IMR-90 (cell line): ENCODE measurements around the gene CABCOCO1.
A peak's percentile ranks its signal among the peaks of the same experiment; 100 is the strongest.

ENCODE experiments used
- CTCF ChIP-seq: conservative IDR thresholded peaks from 2 replicates; pipeline ENCODE4 v1.5.1; 2012; ENCODE audit warnings: mild to moderate bottlenecking, low read depth, low read length, improper control_type of control experiment
- NFE2L2 ChIP-seq: fragments of 150-350 bp; IDR thresholded peaks from 2 replicates; pipeline ENCODE4 v1.6.1; 2016; ENCODE audit warnings: low read depth, mild to moderate bottlenecking, low read length
- POLR2A ChIP-seq: IDR thresholded peaks from 2 replicates; pipeline ENCODE4 v1.6.1; 2012; ENCODE audit warnings: mild to moderate bottlenecking, low read depth, low read length
- SMC3 ChIP-seq: fragments of 150-350 bp; IDR thresholded peaks from 2 replicates; pipeline ENCODE4 v1.6.1; 2016; ENCODE audit warnings: low read depth, mild to moderate bottlenecking, antibody characterized with exemption, low read length, moderate library complexity
- USF2 ChIP-seq: fragments of 150-350 bp; IDR thresholded peaks from 2 replicates; pipeline ENCODE4 v1.6.1; 2017; ENCODE audit warnings: mild to moderate bottlenecking, antibody characterized with exemption, low read length, low read depth

GRCh38 chr10:61804414-61804813 is 141.7 kb downstream of the CABCOCO1 start:
- TF ChIP-seq SMC3, result no peak
- no peak for TF ChIP-seq CTCF
- TF ChIP-seq NFE2L2, result peak; percentile 100
- no peak for TF ChIP-seq POLR2A
- TF ChIP-seq USF2, result no peak
